ENCODE measurements around the gene C6orf89.
"Not testable (repeated sequence)": the region's sequence is repeated elsewhere in the genome, so short reads cannot be mapped to it uniquely, and the experiment has no call there.

Gene C6orf89

GRCh38 chr6:36888654-36889481, 3.1 kb downstream of the C6orf89 start:
- no peak for DNase-seq

GRCh38 chr6:36890112-36890663, 4.4 kb downstream of the C6orf89 start:
- DNase-seq: no peak

- DNase-seq: not testable (repeated sequence)
These were observed 5.4 kb downstream of the C6orf89 start for GRCh38 chr6:36891153-36891552.

GRCh38 chr6:36893976-36894932, 8.5 kb downstream of the C6orf89 start:
- no peak for DNase-seq

- peak; percentile 23 for DNase-seq
These were observed 11.9 kb downstream of the C6orf89 start for GRCh38 chr6:36897609-36898008.

- DNase-seq: no peak
These were observed 18.4 kb downstream of the C6orf89 start for GRCh38 chr6:36904114-36904513.

- DNase-seq: no peak
These were observed 19.2 kb downstream of the C6orf89 start for GRCh38 chr6:36904851-36905393.

GRCh38 chr6:36906539-36907325, 21.0 kb downstream of the C6orf89 start:
- no peak for DNase-seq

GRCh38 chr6:36907781-36908180, 22.0 kb downstream of the C6orf89 start:
- no peak for DNase-seq

- DNase-seq: no peak
These were observed 23.0 kb downstream of the C6orf89 start for GRCh38 chr6:36908747-36909146.

- DNase-seq: peak; percentile 37
These were observed 26.3 kb downstream of the C6orf89 start for GRCh38 chr6:36912030-36912454.

GRCh38 chr6:36912586-36912985, 26.8 kb downstream of the C6orf89 start:
- peak; percentile 88 for DNase-seq

GRCh38 chr6:36913082-36913481, 27.3 kb downstream of the C6orf89 start:
- DNase-seq: no peak

- DNase-seq: peak; percentile 59
These were observed 28.6 kb downstream of the C6orf89 start for GRCh38 chr6:36914227-36914794.

GRCh38 chr6:36915599-36915998, 29.8 kb downstream of the C6orf89 start:
- no peak for DNase-seq

GRCh38 chr6:36916126-36916525, 30.4 kb downstream of the C6orf89 start:
- no peak for DNase-seq

GRCh38 chr6:36917541-36918193, 31.9 kb downstream of the C6orf89 start:
- DNase-seq: no peak

- DNase-seq: no peak
These were observed 34.3 kb downstream of the C6orf89 start for GRCh38 chr6:36920049-36920448.

GRCh38 chr6:36920546-36920945, 34.8 kb downstream of the C6orf89 start:
- no peak for DNase-seq

- no peak for DNase-seq
These were observed 38.4 kb downstream of the C6orf89 start for GRCh38 chr6:36924131-36924530.

- DNase-seq: no peak
These were observed 39.1 kb downstream of the C6orf89 start for GRCh38 chr6:36924778-36925374.

All from CD4-positive, alpha-beta T cell treated with Interleukin-4 for 4 hours (primary cell).